ENCODE results near the gene SCD.

The SCD gene

DNA sequence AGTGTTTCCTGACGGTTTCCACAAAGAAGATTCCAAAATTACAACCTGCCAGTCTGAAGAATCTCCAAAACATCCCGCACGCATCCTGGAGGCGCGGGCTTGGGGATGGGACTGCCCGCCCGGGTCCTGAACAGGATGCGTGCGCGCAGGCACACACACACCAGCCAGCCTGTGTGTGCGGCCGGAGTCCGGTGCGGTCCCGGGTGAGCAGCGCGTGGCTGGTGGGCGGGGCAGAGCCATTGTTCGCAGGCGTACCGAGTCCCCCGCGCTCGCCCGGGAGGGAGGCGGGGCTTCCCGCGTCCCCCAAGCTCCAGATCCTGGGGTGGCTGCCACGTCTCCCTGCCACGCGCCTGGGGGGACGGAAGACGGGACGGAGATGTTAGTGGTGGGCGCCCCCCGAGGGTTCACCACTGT lies 675 bp upstream of the SCD start:
- no peak for DNase-seq (ENCODE audit: low read depth)
- TF ChIP-seq, protein P1, sequence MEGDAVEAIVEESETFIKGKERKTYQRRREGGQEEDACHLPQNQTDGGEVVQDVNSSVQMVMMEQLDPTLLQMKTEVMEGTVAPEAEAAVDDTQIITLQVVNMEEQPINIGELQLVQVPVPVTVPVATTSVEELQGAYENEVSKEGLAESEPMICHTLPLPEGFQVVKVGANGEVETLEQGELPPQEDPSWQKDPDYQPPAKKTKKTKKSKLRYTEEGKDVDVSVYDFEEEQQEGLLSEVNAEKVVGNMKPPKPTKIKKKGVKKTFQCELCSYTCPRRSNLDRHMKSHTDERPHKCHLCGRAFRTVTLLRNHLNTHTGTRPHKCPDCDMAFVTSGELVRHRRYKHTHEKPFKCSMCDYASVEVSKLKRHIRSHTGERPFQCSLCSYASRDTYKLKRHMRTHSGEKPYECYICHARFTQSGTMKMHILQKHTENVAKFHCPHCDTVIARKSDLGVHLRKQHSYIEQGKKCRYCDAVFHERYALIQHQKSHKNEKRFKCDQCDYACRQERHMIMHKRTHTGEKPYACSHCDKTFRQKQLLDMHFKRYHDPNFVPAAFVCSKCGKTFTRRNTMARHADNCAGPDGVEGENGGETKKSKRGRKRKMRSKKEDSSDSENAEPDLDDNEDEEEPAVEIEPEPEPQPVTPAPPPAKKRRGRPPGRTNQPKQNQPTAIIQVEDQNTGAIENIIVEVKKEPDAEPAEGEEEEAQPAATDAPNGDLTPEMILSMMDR (IDR thresholded peaks at IDR 0.05; ENCODE audit: control insufficient read depth, extremely low read depth, insufficient read depth) = no peak
- peak overlapping the region; percentile 79 for H3K4me3 ChIP-seq (ENCODE audit: low read depth, low read length)

DNA sequence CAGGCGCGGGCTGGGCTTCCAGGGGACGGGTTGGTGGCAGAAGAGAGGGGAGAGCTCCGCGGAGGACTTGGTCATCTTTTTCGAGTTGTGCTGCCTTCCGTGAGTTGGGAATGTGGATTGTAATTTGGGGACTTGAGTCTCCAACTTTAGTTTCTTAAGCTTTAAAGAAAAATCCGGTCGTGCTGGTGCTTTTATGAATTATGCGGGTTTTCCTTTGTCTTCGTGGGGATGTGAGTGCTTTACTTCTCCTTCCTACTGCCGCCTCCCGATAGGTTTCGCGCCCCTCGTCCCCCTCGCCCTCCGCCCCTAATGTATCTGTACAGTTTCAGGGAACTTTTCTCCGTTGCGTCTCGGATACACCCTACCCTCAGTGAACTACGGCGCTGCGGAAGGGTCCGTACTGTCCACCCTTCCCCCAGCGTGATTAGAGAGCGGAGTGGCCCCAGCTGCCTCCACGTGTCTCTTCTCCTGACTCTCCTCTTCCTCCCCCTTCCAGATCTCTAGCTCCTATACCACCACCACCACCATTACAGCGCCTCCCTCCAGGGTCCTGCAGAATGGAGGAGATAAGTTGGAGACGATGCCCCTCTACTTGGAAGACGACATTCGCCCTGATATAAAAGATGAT lies 649 bp downstream of the SCD start:
- H3K4me3 ChIP-seq (ENCODE audit: low read depth, low read length) = peak overlapping the region; percentile 79
- DNase-seq (ENCODE audit: low read depth) = no peak
- TF ChIP-seq, protein P1 (IDR thresholded peaks at IDR 0.05; ENCODE audit: control insufficient read depth, extremely low read depth, insufficient read depth) = no peak

DNA sequence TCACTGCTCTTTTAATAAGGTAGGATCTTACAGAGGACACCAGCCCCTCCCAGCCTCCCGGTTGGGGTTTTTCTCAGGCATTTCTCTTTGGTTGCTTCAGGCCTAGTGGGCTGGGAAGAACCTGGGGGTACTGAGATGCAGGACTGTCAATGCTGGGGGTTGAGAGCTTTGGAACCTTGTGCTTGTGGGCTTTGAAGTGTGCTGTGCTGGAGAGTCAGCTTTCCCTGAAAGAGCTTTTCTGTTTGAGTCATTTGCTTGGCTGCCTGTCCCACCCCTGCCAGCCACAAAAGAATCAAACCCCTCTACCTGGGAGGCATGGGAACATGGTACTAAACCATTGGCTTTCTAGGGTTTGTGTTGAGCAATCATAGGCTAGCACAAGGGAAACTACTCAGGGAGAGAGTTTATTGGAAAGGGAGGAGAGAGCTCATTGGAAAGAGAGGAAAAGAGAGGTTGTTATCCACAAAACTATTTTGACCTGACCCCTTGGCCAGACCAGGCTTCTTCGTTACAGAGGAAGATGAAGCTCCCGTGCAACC lies 1.4 kb downstream of the SCD start:
- H3K4me3 ChIP-seq (ENCODE audit: low read depth, low read length) = peak overlapping the region; percentile 79
- no peak for DNase-seq (ENCODE audit: low read depth)
- TF ChIP-seq, protein P1 (IDR thresholded peaks at IDR 0.05; ENCODE audit: control insufficient read depth, extremely low read depth, insufficient read depth) = no peak

DNA sequence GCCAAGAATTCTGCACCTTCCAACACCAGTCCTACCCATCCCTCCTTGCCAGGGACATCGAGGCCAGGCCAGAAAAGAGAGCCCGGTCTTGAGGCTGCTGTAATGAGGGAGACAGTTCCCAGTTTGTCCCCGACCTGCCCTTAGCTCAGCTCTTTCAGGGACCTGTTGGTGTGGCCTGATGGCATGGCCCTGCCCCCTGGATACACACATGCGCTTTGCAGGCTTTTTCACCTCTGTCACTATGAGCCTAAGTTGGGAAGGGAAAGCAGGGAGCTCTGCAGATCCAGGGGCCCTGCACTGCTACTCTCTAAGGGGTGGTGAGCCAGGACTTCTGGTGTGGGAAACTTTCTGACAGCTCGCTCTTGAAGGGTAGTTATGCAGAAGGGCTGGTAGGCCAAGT lies 2.1 kb downstream of the SCD start:
- DNase-seq (ENCODE audit: low read depth) = no peak
- TF ChIP-seq, protein P1 (IDR thresholded peaks at IDR 0.05; ENCODE audit: control insufficient read depth, extremely low read depth, insufficient read depth) = no peak
- peak overlapping the region; percentile 79 for H3K4me3 ChIP-seq (ENCODE audit: low read depth, low read length)

DNA sequence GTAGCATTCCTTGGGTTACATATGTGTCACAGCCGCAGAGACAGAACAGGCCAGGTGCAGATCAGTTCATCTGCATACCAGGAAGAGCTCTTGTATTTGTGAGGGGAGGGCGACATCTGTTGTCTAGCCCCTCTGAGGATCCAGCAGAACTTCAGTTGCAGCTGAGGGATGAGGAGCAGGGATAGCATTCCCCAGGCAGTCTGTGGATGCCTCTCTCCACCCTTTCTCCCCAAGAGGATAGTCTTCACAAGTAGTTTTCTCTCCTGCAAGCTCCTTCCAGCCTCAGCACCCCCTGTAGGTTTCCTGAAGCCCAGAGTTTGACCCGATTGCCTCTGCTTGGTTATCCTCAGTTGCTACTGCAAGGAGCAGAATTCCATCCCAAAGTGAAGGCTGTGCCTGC lies 2.6 kb downstream of the SCD start:
- H3K4me3 ChIP-seq (ENCODE audit: low read depth, low read length) = peak overlapping the region; percentile 79
- TF ChIP-seq, protein P1 (IDR thresholded peaks at IDR 0.05; ENCODE audit: control insufficient read depth, extremely low read depth, insufficient read depth) = no peak
- DNase-seq (ENCODE audit: low read depth) = no peak

DNA sequence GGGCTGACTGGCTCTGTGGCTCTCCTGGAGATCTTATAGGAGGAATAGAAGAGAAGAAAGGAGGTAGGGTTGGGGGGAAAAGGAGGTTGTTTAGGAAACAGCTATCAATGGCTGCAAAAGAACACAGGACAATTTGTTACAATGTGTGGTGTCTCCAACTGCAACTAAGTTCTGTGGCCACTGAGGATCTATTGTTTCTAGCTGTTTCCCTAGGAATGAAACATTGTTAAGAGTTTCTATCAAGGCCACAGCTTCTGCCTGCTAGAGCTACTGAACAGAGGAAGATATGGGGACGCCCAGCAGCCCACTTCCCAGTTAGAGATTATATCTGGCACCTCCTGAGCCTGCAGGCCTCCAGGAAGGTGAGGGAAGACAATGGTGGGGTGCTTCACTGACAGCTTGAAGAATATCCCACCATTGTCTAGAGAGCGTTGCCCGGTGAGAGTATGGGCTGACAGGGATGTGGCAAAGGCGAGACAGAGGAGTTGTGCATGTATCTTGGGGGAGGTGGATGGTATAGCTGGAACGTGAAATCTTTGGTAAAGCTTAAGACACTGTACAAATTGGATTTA lies 4.0 kb downstream of the SCD start:
- no peak overlapping the region for H3K4me3 ChIP-seq (ENCODE audit: low read depth, low read length)
- TF ChIP-seq, protein P1 (IDR thresholded peaks at IDR 0.05; ENCODE audit: control insufficient read depth, extremely low read depth, insufficient read depth) = no peak
- no peak for DNase-seq (ENCODE audit: low read depth)

All from LNCaP clone FGC (cell line).